ENCODE data around the gene ALDH3A1. TPM values are rescaled to one million over a fixed set of nuclear protein-coding genes. Genes with fewer than 3 reads are reported as not detected.

Gene ALDH3A1
- total RNA-seq, 1 donor from 2014 or later: 0.84 TPM

DNA sequence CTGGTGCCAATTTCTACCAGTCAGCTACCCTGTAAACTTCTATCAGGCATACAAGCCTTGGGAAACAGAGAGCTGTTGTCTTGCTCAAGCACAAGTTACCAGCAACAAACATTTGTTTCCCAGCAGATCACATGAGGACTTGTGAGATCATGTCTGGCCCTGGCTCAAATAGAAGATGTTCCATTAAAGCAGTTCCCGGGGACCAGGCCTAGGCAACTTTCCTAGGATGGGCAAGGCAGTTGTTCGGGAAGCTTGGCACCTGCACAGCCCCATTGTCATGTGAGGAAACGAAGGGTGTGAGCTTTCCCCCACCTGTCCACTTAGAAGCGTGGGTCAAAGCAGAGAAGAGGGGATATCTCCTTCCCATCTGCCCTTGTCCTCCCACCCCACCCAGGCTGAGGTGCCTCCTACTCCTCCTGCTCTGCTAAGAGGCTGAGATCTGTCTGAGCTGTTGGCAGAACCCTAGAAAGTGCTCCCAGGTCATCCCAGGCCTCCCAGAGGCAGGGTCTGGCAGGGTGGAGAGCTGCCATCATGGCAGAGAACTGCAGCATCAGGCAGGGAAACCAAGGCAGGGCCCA, 20.5 kb downstream of the ALDH3A1 start:
- TF ChIP-seq, protein P1, sequence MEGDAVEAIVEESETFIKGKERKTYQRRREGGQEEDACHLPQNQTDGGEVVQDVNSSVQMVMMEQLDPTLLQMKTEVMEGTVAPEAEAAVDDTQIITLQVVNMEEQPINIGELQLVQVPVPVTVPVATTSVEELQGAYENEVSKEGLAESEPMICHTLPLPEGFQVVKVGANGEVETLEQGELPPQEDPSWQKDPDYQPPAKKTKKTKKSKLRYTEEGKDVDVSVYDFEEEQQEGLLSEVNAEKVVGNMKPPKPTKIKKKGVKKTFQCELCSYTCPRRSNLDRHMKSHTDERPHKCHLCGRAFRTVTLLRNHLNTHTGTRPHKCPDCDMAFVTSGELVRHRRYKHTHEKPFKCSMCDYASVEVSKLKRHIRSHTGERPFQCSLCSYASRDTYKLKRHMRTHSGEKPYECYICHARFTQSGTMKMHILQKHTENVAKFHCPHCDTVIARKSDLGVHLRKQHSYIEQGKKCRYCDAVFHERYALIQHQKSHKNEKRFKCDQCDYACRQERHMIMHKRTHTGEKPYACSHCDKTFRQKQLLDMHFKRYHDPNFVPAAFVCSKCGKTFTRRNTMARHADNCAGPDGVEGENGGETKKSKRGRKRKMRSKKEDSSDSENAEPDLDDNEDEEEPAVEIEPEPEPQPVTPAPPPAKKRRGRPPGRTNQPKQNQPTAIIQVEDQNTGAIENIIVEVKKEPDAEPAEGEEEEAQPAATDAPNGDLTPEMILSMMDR (IDR thresholded peaks at IDR 0.05; ENCODE audit: insufficient read depth, low read length, poor library complexity, severe bottlenecking): no peak
- DNase-seq (ENCODE audit: low read depth): no peak
- Histone ChIP-seq H3K27me3 (ENCODE audit: control insufficient read depth, insufficient read depth, low read length) (peaks cover 10% of the 10 kb centered on the region), H3K36me3 (ENCODE audit: control insufficient read depth, insufficient read depth, low read length) (no peaks in the 10 kb centered on the region), H3K4me3 (ENCODE audit: low read depth, low read length) (no peak overlapping the region)

- peaks cover 9% of the 10 kb centered on the region for H3K27me3 ChIP-seq (ENCODE audit: control insufficient read depth, insufficient read depth, low read length)
- TF ChIP-seq, protein P1 (IDR thresholded peaks at IDR 0.05; ENCODE audit: insufficient read depth, low read length, poor library complexity, severe bottlenecking): no peak
- H3K36me3 ChIP-seq (ENCODE audit: control insufficient read depth, insufficient read depth, low read length): no peaks in the 10 kb centered on the region
- no peak overlapping the region for H3K4me3 ChIP-seq (ENCODE audit: low read depth, low read length)
- DNase-seq (ENCODE audit: low read depth): no peak
These were observed 21.3 kb downstream of the ALDH3A1 start for GRCh38 chr17:19726631-19727376.

- TF ChIP-seq, protein P1 (IDR thresholded peaks at IDR 0.05; ENCODE audit: insufficient read depth, low read length, poor library complexity, severe bottlenecking): no peak
- Histone ChIP-seq H3K36me3 (ENCODE audit: control insufficient read depth, insufficient read depth, low read length) (no peaks in the 10 kb centered on the region), H3K4me3 (ENCODE audit: low read depth, low read length) (no peak overlapping the region), H3K27me3 (ENCODE audit: control insufficient read depth, insufficient read depth, low read length) (no peaks in the 10 kb centered on the region)
- no peak for DNase-seq (ENCODE audit: low read depth)
These were observed 22.6 kb downstream of the ALDH3A1 start for GRCh38 chr17:19725486-19725885.

- no peaks in the 10 kb centered on the region for H3K36me3 ChIP-seq (ENCODE audit: control insufficient read depth, insufficient read depth, low read length)
- TF ChIP-seq, protein P1 (IDR thresholded peaks at IDR 0.05; ENCODE audit: insufficient read depth, low read length, poor library complexity, severe bottlenecking): no peak
- no peak overlapping the region for H3K4me3 ChIP-seq (ENCODE audit: low read depth, low read length)
- no peaks in the 10 kb centered on the region for H3K27me3 ChIP-seq (ENCODE audit: control insufficient read depth, insufficient read depth, low read length)
- no peak for DNase-seq (ENCODE audit: low read depth)
These were observed 23.3 kb downstream of the ALDH3A1 start for GRCh38 chr17:19724501-19725420.

DNA sequence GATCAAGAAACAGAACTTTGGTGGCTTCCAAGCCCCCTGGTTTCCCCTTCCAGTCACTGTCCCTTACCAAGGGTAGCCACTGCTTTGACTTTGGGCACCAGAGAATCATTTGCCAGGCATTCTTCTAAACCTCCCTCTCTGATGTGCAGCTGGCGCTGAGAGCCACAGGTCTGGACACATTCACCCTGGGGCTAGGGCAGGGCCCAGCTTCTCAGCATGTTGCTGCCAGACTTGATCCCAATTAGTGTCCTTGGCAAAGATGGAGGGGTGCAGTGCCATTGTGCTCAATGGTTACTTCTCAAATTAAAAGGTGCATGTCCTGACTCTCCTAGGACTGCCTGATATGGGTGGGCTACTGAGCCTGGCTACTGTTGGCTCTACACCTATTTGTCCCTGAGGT, 24.1 kb downstream of the ALDH3A1 start:
- TF ChIP-seq, protein P1 (IDR thresholded peaks at IDR 0.05; ENCODE audit: insufficient read depth, low read length, poor library complexity, severe bottlenecking): no peak
- no peak for DNase-seq (ENCODE audit: low read depth)
- no peaks in the 10 kb centered on the region for H3K27me3 ChIP-seq (ENCODE audit: control insufficient read depth, insufficient read depth, low read length)
- H3K4me3 ChIP-seq (ENCODE audit: low read depth, low read length): no peak overlapping the region
- H3K36me3 ChIP-seq (ENCODE audit: control insufficient read depth, insufficient read depth, low read length): no peaks in the 10 kb centered on the region
